HL-60 (cell line): ENCODE measurements around the gene LAMB3.

Source experiments
- DNase-seq, 2 experiments: peaks; one replicate each; pipeline ENCODE4 v3.0.0-alpha.2; 2010 to 2020; ENCODE audit warnings: low read depth in 1 of 2, low spot score in 1 of 2
- H3K27ac ChIP-seq: fragments of 250-450 bp; sonication (Bioruptor Pico); replicated peaks from 2 replicates; pipeline ENCODE4 v1.5.1; 2020; ENCODE audit warnings: mild to moderate bottlenecking, moderate library complexity
- H3K27me3 ChIP-seq: fragments of 250-450 bp; sonication (Bioruptor Pico); 2 replicates; pipeline ENCODE4 v1.5.1; 2021; ENCODE audit warnings: mild to moderate bottlenecking, moderate library complexity; ENCODE audit not compliant: insufficient read depth, poor library complexity, severe bottlenecking
- H3K4me3 ChIP-seq: replicated peaks from 2 replicates; pipeline ENCODE4 v1.5.1; 2011; ENCODE audit warnings: mild to moderate bottlenecking, control low read depth, low read length; ENCODE audit not compliant: insufficient read depth
- CTCF ChIP-seq: IDR thresholded peaks from one replicate; pipeline ENCODE4 v1.5.1; 2011; ENCODE audit warnings: low read length, control low read depth, inconsistent platforms; ENCODE audit not compliant: insufficient read depth
- GABPA ChIP-seq: IDR thresholded peaks from 2 replicates; pipeline ENCODE4 v1.6.1; 2012; ENCODE audit warnings: low read depth
- POLR2AphosphoS5 ChIP-seq: IDR thresholded peaks from 2 replicates; pipeline ENCODE4 v1.6.1; 2012; ENCODE audit warnings: low read depth
- REST ChIP-seq: IDR thresholded peaks from 2 replicates; pipeline ENCODE4 v1.6.1; 2012; ENCODE audit warnings: low read depth; ENCODE audit not compliant: insufficient replicate concordance
- SPI1 ChIP-seq: IDR thresholded peaks from 2 replicates; pipeline ENCODE4 v1.6.1; 2012; ENCODE audit warnings: low read depth, mild to moderate bottlenecking, borderline replicate concordance

The LAMB3 gene

GRCh38 chr1:209667708-209668107 lies 15.5 kb upstream of the LAMB3 start:
- H3K4me3 ChIP-seq = no peak overlapping the region
- H3K27ac ChIP-seq = no peak overlapping the region
- no peak for TF ChIP-seq GABPA
- no peak; the same call in 1 of the 2 replicates for TF ChIP-seq SPI1
- TF ChIP-seq CTCF = no peak
- TF ChIP-seq REST = no peak
- TF ChIP-seq POLR2AphosphoS5 = no peak
- no peak for DNase-seq
- peaks cover 2% of the 10 kb centered on the region for H3K27me3 ChIP-seq

- Histone ChIP-seq H3K27me3 (peaks cover 2% of the 10 kb centered on the region), H3K27ac (no peak overlapping the region)
- no peak for DNase-seq
Measured at GRCh38 chr1:209667103-209667502, 14.9 kb upstream of the LAMB3 start.

GRCh38 chr1:209662879-209663327 lies 10.7 kb upstream of the LAMB3 start:
- DNase-seq = no peak
- Histone ChIP-seq H3K27me3 (no peaks in the 10 kb centered on the region), H3K27ac (no peak overlapping the region), H3K4me3 (no peak overlapping the region)
- TF ChIP-seq SPI1 (no peak), GABPA (no peak), POLR2AphosphoS5 (no peak), CTCF (no peak), REST (no peak)

More at GRCh38 chr1:209667103-209667502, 14.9 kb upstream of the LAMB3 start:
- no peak for TF ChIP-seq REST
- no peak for TF ChIP-seq GABPA
- no peak for TF ChIP-seq SPI1
- TF ChIP-seq POLR2AphosphoS5 = no peak
- no peak for TF ChIP-seq CTCF
- H3K4me3 ChIP-seq = no peak overlapping the region
